ENCODE measurements around the gene SNX9.

- TF ChIP-seq CTCF (IDR thresholded peaks at IDR 0.05 in 4 of 5, conservative IDR thresholded peaks at IDR 0.05 in 1 of 5) (no peak), POLR2A (IDR thresholded peaks at IDR 0.05) (no peak)
Measured at GRCh38 chr6:157983406-157984119, 160.5 kb downstream of the SNX9 start.
